Kidney (tissue), 14 donors: Measurements from ENCODE around the gene C10orf95. TPM values are rescaled to one million over a fixed set of nuclear protein-coding genes. Genes with fewer than 3 reads are reported as not detected.

Experiments
- DNase-seq, 5 donors: peaks; one replicate each; pipeline ENCODE4 v3.0.0-alpha.2; 2013 to 2020
- FAIRE-seq: peaks from 2 replicates; lab custom pipeline; 2012; peaks lifted over from hg19 to GRCh38; lab: Jason Lieb, UNC
- H3K27ac ChIP-seq, 2 donors: one replicate each; pipeline ENCODE4 v1.7.0; 2013; ENCODE audit warnings: low read depth in 2 of 2, low read length in 2 of 2, inconsistent platforms in 1 of 2
- H3K27me3 ChIP-seq: one replicate; pipeline ENCODE4 v1.7.1; 2013; ENCODE audit warnings: low read length, inconsistent platforms; ENCODE audit not compliant: control insufficient read depth, insufficient read depth
- H3K36me3 ChIP-seq, 3 donors: one replicate each; pipeline versions ENCODE4 v1.7.0 to v1.7.1; 2013; ENCODE audit warnings: low read length in 3 of 3, control low read depth in 1 of 3, inconsistent platforms in 1 of 3; ENCODE audit not compliant: insufficient read depth in 3 of 3, control insufficient read depth in 2 of 3
- H3K4me1 ChIP-seq, 3 donors: one replicate each; pipeline versions ENCODE4 v1.7.0 to v1.7.1; 2013; ENCODE audit warnings: low read length in 3 of 3, inconsistent platforms in 1 of 3, low read depth in 1 of 3; ENCODE audit not compliant: control insufficient read depth in 2 of 3, insufficient read depth in 2 of 3
- H3K4me3 ChIP-seq, 3 donors: one replicate each; pipeline versions ENCODE4 v1.7.0 to v1.8.1; 2013; ENCODE audit warnings: low read length in 3 of 3, control low read depth in 1 of 3, inconsistent platforms in 1 of 3
- H3K9ac ChIP-seq, 3 donors: one replicate each; pipeline versions ENCODE4 v1.7.0 to v1.7.1; 2013; ENCODE audit warnings: low read length in 3 of 3, control low read depth in 1 of 3, inconsistent platforms in 1 of 3
- H3K9me3 ChIP-seq, 3 donors: one replicate each; pipeline versions ENCODE4 v1.7.0 to v1.7.1; 2013; ENCODE audit warnings: low read length in 3 of 3, control low read depth in 1 of 3, inconsistent platforms in 1 of 3; ENCODE audit not compliant: control insufficient read depth in 2 of 3, insufficient read depth in 1 of 3
- CTCF ChIP-seq: IDR thresholded peaks from 3 replicates; pipeline ENCODE4 v1.5.1; 2012; ENCODE audit warnings: mild to moderate bottlenecking, moderate library complexity, borderline replicate concordance; ENCODE audit not compliant: insufficient read depth; ENCODE audit errors: extremely low read depth
- intact Hi-C: fragments of 100-400 bp; cut with DNase I; formaldehyde crosslinking; loops from one replicate; pipeline ENCODE4 v1.11.1; 2022
- polyA plus RNA-seq: library from polyadenylated mRNA; stranded (reverse); fragments of 350-450 nt; fragmentation: Illumina TruSeq; extraction: RNeasy Lipid Tissue Mini Kit (QIAGEN cat#74804); gene quantifications from one replicate; pipeline ENCODE4 v1.2.3, GENCODE V29; 2014; ENCODE audit warnings: low read depth, low replicate concordance; ENCODE audit not compliant: insufficient read depth
- total RNA-seq: library from RNA; stranded (reverse); fragmentation: NEBNext Ultra II Directional; extraction: Animal tissue kit (Norgen Biotek cat#: 25700); gene quantifications from one replicate; pipeline ENCODE4 v1.2.1, GENCODE V29; 2021
- donor health status: control.
- donor health status: control.
- donor health status: control.
- donor health status: control.
- donor health status: control.
- donor health status: DM: yes; HTN: yes; CAD: no.
- donor health status: Normal renal cell carcinoma (clear cell type).

Gene C10orf95
- total and polyA plus RNA-seq, 2 donors from 2014 or later: 0.62 to 2.7 TPM

- Histone ChIP-seq H3K36me3 (no peaks in the 10 kb centered on the region), H3K4me3 (no peak overlapping the region)
Observed at GRCh38 chr10:102437515-102437914, 13.8 kb downstream of the C10orf95 start.

GRCh38 chr10:102436312-102436711 lies 15.0 kb downstream of the C10orf95 start:
- Histone ChIP-seq H3K27me3 (no peaks in the 10 kb centered on the region), H3K9me3 (no peaks in the 10 kb centered on the region), H3K4me1 (peaks cover 0 to 9% (median 6%) of the 10 kb centered on the region in 3 donors), H3K36me3 (no peaks in the 10 kb centered on the region), H3K9ac (no peak overlapping the region), H3K27ac (peak overlapping the region in 1 of 2 donors; percentile 37), H3K4me3 (peak overlapping the region in 1 of 3 donors; percentile 35)
- DNase-seq (no peak), FAIRE-seq (no peak)
- intact Hi-C loops: no loop called here
- TF ChIP-seq CTCF: no peak

More at GRCh38 chr10:102437515-102437914, 13.8 kb downstream of the C10orf95 start:
- no peaks in the 10 kb centered on the region for H3K27me3 ChIP-seq
- no peak for FAIRE-seq
- intact Hi-C loops: no loop called here
- no peaks in the 10 kb centered on the region for H3K9me3 ChIP-seq
- DNase-seq: no peak
- H3K9ac ChIP-seq: no peak overlapping the region
- TF ChIP-seq CTCF: no peak
- no peaks in the 10 kb centered on the region for H3K4me1 ChIP-seq
- no peak overlapping the region for H3K27ac ChIP-seq

GRCh38 chr10:102435529-102436233 lies 15.7 kb downstream of the C10orf95 start:
- Histone ChIP-seq H3K36me3 (no peaks in the 10 kb centered on the region), H3K27ac (peak overlapping the region in 1 of 2 donors; percentile 37), H3K27me3 (no peaks in the 10 kb centered on the region), H3K9ac (no peak overlapping the region), H3K9me3 (no peaks in the 10 kb centered on the region), H3K4me1 (peaks cover 0 to 9% (median 6%) of the 10 kb centered on the region in 3 donors), H3K4me3 (peak overlapping the region; percentile 29 to 35 (median 34))
- intact Hi-C loops: no loop called here
- no peak for TF ChIP-seq CTCF
- FAIRE-seq (no peak), DNase-seq (peak in 4 of 5 donors; percentile 44 to 76 (median 62))
